Neural progenitor cell (in vitro differentiated cells): ENCODE data around the gene PNMT. TPM values are rescaled to one million over a fixed set of nuclear protein-coding genes. Genes with fewer than 3 reads are reported as not detected.

Source experiments
- DNase-seq: peaks from one replicate; pipeline ENCODE4 v3.0.0-alpha.2; 2016; ENCODE audit warnings: low spot score
- H2AFZ ChIP-seq: fragments of 200-600 bp; sonication (generic); replicated peaks from 2 replicates; pipeline ENCODE4 v1.6.1; 2016; ENCODE audit warnings: antibody characterized with exemption
- H3F3A ChIP-seq: fragments of 200-600 bp; sonication (generic); 2 replicates; pipeline ENCODE4 v1.6.1; 2016; ENCODE audit warnings: antibody characterized with exemption, low read depth
- H3K27ac ChIP-seq: fragments of 200-600 bp; sonication (generic); 2 replicates; pipeline ENCODE4 v1.5.1; 2016; ENCODE audit warnings: mild to moderate bottlenecking
- H3K27me3 ChIP-seq: fragments of 200-600 bp; sonication (generic); 2 replicates; pipeline ENCODE4 v1.6.1; 2016; ENCODE audit warnings: mild to moderate bottlenecking, moderate library complexity
- H3K36me3 ChIP-seq: fragments of 200-600 bp; sonication (generic); 2 replicates; pipeline ENCODE4 v1.5.1; 2016
- H3K4me1 ChIP-seq: fragments of 200-600 bp; sonication (generic); 2 replicates; pipeline ENCODE4 v1.6.1; 2016; ENCODE audit warnings: mixed run types
- H3K4me2 ChIP-seq: fragments of 200-600 bp; sonication (generic); 2 replicates; pipeline ENCODE4 v1.6.1; 2016
- H3K4me3 ChIP-seq: fragments of 200-600 bp; sonication (generic); 2 replicates; pipeline ENCODE4 v1.5.1; 2016
- H3K79me2 ChIP-seq: fragments of 200-600 bp; sonication (generic); 2 replicates; pipeline ENCODE4 v1.6.1; 2016; ENCODE audit warnings: low read depth
- H3K9ac ChIP-seq: fragments of 200-600 bp; sonication (generic); 2 replicates; pipeline ENCODE4 v1.6.1; 2016
- H3K9me3 ChIP-seq: fragments of 200-600 bp; sonication (generic); 2 replicates; pipeline ENCODE4 v1.5.1; 2016; ENCODE audit warnings: low read depth
- H4K20me1 ChIP-seq: fragments of 200-600 bp; sonication (generic); 2 replicates; pipeline ENCODE4 v1.6.1; 2016; ENCODE audit warnings: low read depth
- H3K27ac Mint-ChIP-seq: 3 replicates; pipeline ENCODE4 v1.8.0; 2021; ENCODE audit warnings: mixed read lengths
- H3K27me3 Mint-ChIP-seq: 2 replicates; pipeline ENCODE4 v1.8.0; 2022; ENCODE audit warnings: low read depth, mild to moderate bottlenecking, inconsistent platforms, moderate library complexity, mixed read lengths; ENCODE audit not compliant: insufficient read depth
- H3K36me3 Mint-ChIP-seq: 3 replicates; pipeline ENCODE4 v1.8.0; 2021; ENCODE audit warnings: mixed read lengths
- H3K4me1 Mint-ChIP-seq: 3 replicates; pipeline ENCODE4 v1.8.0; 2021; ENCODE audit warnings: mixed read lengths
- H3K4me3 Mint-ChIP-seq: 3 replicates; pipeline ENCODE4 v1.8.0; 2021; ENCODE audit warnings: mild to moderate bottlenecking, moderate library complexity, mixed read lengths
- H3K9me3 Mint-ChIP-seq: 3 replicates; pipeline ENCODE4 v1.8.0; 2020; ENCODE audit warnings: mixed read lengths
- EZH2 ChIP-seq: fragments of 200-600 bp; sonication (generic); IDR thresholded peaks from 2 replicates; pipeline ENCODE4 v1.6.1; 2017; ENCODE audit warnings: antibody characterized with exemption, mild to moderate bottlenecking, moderate library complexity
- EZH2phosphoT487 ChIP-seq: fragments of 200-600 bp; sonication (generic); IDR thresholded peaks from 2 replicates; pipeline ENCODE4 v1.6.1; 2017; ENCODE audit warnings: antibody characterized with exemption
- total RNA-seq: library from RNA; depleted of rRNA; stranded (reverse); fragments of >200 nt; gene quantifications from 2 replicates; pipeline ENCODE4 v1.2.3, GENCODE V29; 2015; ENCODE audit warnings: low replicate concordance
- TF ChIP-seq, protein P1 (sequence below): fragments of 200-600 bp; sonication (generic); IDR thresholded peaks from 2 replicates; pipeline ENCODE4 v1.5.1; 2017; ENCODE audit warnings: antibody characterized with exemption, mild to moderate bottlenecking

The PNMT gene
- total RNA-seq, 1 donor from 2014 or later = not detected

DNA sequence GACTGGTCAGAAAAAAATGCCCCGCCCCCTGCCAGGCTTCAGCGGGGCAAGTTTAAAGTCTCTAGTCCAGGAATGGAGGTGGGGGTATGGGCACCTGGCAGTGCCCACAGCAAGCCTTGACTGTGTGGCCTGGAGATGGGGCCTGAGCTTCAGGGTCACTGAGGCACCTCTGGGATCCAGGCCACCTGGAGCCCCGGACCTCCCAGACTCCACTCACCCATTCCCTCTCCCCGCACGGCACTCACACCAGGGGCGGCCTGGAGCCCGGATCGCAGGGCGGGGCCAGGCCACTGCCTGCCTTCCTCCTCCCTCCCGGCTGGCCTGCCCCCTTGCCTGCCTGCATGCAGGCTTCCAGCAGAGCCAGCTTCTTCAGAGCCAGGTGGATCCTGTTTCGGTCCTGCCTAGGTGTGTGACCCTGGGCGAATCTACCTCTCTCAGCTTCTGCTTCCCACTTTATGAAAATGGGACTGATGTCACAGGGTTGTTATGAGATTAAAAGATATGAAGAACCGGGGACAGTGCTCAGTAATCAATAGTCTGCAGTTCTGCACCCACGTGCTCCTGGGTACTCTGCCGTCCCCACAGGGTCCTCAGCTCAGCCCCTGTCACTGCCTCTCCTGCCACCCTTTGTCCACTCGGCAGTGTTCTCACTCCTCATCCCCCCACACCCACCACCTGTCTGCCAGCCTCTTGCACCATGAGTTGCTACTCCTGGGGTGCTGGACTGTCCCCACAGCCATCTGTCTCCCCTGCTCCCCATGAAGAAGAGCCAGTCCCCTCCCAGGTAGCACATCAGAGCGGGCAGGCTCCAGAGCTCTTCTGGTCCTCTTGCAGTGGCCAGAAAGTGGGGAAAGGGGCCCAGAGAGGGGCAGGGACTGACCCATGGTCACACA lies 4.3 kb upstream of the PNMT start:
- Histone ChIP-seq H4K20me1 (peaks cover 44% of the 10 kb centered on the region), H3K4me2 (peak overlapping the region; percentile 57), H3K79me2 (no peaks in the 10 kb centered on the region), H3K9ac (no peak overlapping the region), H3K9me3 (no peaks in the 10 kb centered on the region), H2AFZ (no peak overlapping the region), H3K36me3 (no peaks in the 10 kb centered on the region), H3K4me1 (peaks cover 32% of the 10 kb centered on the region), H3K4me3 (no peak overlapping the region), H3K27me3 (peaks cover 42% of the 10 kb centered on the region), H3K27ac (no peak overlapping the region), H3F3A (peaks cover 22% of the 10 kb centered on the region)
- no peak overlapping the region for H3K27ac Mint-ChIP-seq
- H3K36me3 Mint-ChIP-seq = peaks cover 4% of the 10 kb centered on the region
- H3K4me3 Mint-ChIP-seq = no peak overlapping the region
- H3K9me3 Mint-ChIP-seq = no peaks in the 10 kb centered on the region
- peaks cover 17% of the 10 kb centered on the region for H3K27me3 Mint-ChIP-seq
- H3K4me1 Mint-ChIP-seq = peaks cover 19% of the 10 kb centered on the region
- peak; percentile 56 for DNase-seq
- TF ChIP-seq EZH2 = no peak
- TF ChIP-seq, protein P1, sequence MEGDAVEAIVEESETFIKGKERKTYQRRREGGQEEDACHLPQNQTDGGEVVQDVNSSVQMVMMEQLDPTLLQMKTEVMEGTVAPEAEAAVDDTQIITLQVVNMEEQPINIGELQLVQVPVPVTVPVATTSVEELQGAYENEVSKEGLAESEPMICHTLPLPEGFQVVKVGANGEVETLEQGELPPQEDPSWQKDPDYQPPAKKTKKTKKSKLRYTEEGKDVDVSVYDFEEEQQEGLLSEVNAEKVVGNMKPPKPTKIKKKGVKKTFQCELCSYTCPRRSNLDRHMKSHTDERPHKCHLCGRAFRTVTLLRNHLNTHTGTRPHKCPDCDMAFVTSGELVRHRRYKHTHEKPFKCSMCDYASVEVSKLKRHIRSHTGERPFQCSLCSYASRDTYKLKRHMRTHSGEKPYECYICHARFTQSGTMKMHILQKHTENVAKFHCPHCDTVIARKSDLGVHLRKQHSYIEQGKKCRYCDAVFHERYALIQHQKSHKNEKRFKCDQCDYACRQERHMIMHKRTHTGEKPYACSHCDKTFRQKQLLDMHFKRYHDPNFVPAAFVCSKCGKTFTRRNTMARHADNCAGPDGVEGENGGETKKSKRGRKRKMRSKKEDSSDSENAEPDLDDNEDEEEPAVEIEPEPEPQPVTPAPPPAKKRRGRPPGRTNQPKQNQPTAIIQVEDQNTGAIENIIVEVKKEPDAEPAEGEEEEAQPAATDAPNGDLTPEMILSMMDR = no peak
- no peak for TF ChIP-seq EZH2phosphoT487

DNA sequence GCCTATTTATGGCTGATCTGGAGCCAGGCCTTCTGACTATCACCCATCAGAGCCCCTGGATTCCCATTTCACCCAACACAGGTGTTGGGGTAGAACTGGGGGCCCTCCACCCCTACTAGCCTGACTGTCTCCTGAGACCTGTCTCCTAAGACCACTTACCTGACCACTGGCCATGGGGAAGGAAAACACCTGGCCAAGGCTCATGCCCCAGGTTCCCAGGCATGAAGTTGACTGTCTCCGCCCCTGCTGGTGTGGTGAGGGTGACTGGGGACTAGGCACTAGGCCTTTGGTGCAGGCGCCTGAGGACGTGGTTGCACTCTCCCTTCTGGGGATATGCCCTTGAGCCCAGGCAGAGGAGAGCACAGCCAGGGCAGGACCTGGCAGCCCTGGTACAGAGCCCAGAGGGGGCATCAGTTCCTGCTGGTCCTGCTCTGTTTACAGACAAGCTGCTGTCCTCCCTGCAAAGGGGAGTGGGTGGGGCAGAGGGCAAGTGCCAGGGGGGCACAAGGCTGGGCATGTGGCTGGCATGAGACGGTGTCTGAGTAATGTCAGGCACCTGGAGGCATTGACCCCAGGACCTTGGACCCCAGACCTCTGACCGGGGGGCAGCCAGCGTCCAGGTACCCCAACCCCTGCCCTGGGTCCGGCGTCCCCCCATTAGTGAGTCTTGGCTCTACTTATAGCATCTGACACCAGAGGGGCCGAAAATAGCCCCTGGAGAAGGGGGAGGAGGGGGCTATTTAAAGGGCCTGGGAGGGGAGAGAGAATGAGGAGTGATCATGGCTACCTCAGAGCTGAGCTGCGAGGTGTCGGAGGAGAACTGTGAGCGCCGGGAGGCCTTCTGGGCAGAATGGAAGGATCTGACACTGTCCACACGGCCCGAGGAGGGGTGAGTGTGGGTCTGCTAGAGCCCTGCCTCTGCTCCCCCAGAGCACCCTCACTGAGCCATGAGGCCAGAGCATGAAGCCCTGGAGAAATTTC lies 3.4 kb upstream of the PNMT start, which contains the start of gene TCAP:
TSS of gene TCAP (plus strand) at position 769 of the 981 bp plus-strand sequence. CDS start at position 780, 11 bp downstream.
- Histone ChIP-seq H4K20me1 (peaks cover 44% of the 10 kb centered on the region), H3K27ac (no peak within 1 kb of the TSS), H3K27me3 (peaks cover 51% of the 10 kb centered on the region), H3K4me3 (no peak within 1 kb of the TSS), H3F3A (peaks cover 27% of the 10 kb centered on the region), H3K9ac (no peak within 1 kb of the TSS), H3K79me2 (no peaks in the 10 kb centered on the region), H3K4me1 (peaks cover 32% of the 10 kb centered on the region), H2AFZ (no peak within 1 kb of the TSS), H3K9me3 (no peaks in the 10 kb centered on the region), H3K36me3 (no peaks in the 10 kb centered on the region), H3K4me2 (no peak within 1 kb of the TSS)
- peak within 1 kb of the TSS; percentile 57 for H3K4me3 Mint-ChIP-seq
- peaks cover 21% of the 10 kb centered on the region for H3K27me3 Mint-ChIP-seq
- H3K9me3 Mint-ChIP-seq = no peaks in the 10 kb centered on the region
- DNase-seq = no peak
- H3K36me3 Mint-ChIP-seq = peaks cover 4% of the 10 kb centered on the region
- peaks cover 19% of the 10 kb centered on the region for H3K4me1 Mint-ChIP-seq
- no peak within 1 kb of the TSS for H3K27ac Mint-ChIP-seq
- TF ChIP-seq, protein P1 = no peak
- no peak for TF ChIP-seq EZH2
- no peak for TF ChIP-seq EZH2phosphoT487

DNA sequence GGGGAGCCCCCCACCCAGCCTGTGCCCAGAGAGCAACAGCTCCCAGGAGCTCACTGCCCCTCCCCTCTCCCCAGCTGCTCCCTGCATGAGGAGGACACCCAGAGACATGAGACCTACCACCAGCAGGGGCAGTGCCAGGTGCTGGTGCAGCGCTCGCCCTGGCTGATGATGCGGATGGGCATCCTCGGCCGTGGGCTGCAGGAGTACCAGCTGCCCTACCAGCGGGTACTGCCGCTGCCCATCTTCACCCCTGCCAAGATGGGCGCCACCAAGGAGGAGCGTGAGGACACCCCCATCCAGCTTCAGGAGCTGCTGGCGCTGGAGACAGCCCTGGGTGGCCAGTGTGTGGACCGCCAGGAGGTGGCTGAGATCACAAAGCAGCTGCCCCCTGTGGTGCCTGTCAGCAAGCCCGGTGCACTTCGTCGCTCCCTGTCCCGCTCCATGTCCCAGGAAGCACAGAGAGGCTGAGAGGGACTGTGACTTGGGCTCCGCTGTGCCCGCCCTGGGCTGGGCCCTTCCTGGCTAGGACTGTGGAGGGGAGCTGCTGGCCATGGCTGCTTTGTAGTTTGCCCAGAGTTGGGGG lies 2.5 kb upstream of the PNMT start:
- Histone ChIP-seq H3K27ac (no peak overlapping the region), H3K4me1 (peaks cover 32% of the 10 kb centered on the region), H3K9ac (no peak overlapping the region), H3F3A (peaks cover 27% of the 10 kb centered on the region), H3K27me3 (peaks cover 60% of the 10 kb centered on the region), H3K9me3 (no peaks in the 10 kb centered on the region), H3K4me3 (no peak overlapping the region), H3K36me3 (no peaks in the 10 kb centered on the region), H3K4me2 (no peak overlapping the region), H2AFZ (no peak overlapping the region), H4K20me1 (peaks cover 43% of the 10 kb centered on the region), H3K79me2 (no peaks in the 10 kb centered on the region)
- Mint-ChIP-seq H3K4me1 (peaks cover 19% of the 10 kb centered on the region), H3K9me3 (no peaks in the 10 kb centered on the region), H3K4me3 (peak overlapping the region; percentile 57), H3K27ac (no peak overlapping the region), H3K36me3 (peaks cover 4% of the 10 kb centered on the region), H3K27me3 (peaks cover 20% of the 10 kb centered on the region)
- peak; percentile 60 for DNase-seq
- no peak for TF ChIP-seq EZH2phosphoT487
- TF ChIP-seq, protein P1 = peak; percentile 21
